Stimulated activated naive CD4-positive, alpha-beta T cell treated with Interleukin-2 at 50 U/mL for 16 hours (primary cell): ENCODE data around the gene VWA1.
"Not testable (repeated sequence)": the region's sequence is repeated elsewhere in the genome, so short reads cannot be mapped to it uniquely, and the experiment has no call there.

Experiments
- DNase-seq: peaks from one replicate; lab custom pipeline; 2025; lab: John Stamatoyannopoulos, UW

Gene VWA1

DNA sequence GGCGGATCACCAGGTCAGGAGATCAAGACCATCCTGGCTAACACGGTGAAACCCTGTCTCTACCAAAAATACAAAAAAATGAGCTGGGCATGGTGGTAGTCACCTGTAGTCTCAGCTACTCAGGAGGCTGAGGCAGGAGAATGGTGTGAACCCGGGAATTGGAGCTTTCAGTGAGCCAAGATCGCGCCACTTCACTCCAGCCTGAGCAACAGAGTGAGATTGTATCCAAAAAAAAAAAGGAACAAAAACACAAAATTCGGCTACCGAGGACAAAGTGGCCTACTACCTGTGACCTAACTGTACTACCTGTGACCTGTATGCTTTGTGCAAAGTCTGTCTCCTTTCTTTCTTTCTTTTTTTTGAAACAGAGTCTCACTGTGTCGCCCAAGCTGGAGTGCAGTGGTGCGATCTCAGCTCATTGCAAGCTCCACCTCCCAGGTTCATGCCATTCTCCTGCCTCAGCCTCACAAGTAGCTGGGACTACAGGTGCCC, 32.5 kb upstream of the VWA1 start:
- DNase-seq, result not testable (repeated sequence)

GRCh38 chr1:1403653-1404052, 31.8 kb upstream of the VWA1 start:
- DNase-seq, result no peak

GRCh38 chr1:1406101-1406820, 29.2 kb upstream of the VWA1 start:
- no peak for DNase-seq

DNA sequence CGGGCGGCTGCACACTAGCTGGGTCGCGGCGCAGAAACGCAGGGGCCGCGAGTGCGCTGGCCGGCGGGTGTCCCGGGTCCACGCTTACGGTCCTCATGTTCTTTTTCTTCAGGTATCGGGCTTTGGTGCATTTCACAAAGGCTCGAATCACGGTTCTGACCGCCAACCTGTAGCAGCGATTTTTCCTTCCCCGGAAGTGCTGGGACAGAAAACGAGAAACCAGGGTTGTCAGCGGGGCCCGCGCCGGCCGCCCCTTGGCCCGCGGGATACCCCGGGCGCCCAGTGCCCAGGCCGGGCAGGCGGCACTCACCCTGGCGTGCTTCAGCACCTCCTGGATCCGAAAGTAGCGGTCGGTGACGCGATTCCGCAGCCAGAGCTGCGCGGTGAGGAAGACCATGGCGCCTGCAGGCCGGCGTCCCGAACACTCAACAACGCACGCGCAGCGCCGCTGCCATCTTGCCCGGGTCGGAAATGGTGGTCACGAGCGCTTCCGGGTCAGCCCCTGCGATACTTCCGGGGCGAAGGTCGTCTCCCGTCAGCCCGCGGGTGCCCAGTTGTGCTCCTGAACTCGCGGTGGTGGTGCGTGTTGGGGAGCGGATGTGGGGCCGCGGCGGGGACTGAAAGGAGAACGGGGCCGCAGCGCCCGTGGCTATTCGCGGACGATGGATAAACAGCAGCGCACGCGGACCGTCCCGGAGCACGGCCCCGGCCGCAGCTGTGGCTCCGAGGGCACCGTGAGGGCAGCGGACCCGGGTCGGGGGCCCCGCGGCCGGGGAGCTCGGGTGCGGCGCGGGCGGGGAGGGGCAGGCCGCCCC, 28.5 kb upstream of the VWA1 start, which contains the start of gene MRPL20:
Gene MRPL20 (minus strand): TSS at position 473 of the 815 bp plus-strand sequence. CDS start 76 bp downstream, at position 397.
- peak; percentile 95 for DNase-seq

DNA sequence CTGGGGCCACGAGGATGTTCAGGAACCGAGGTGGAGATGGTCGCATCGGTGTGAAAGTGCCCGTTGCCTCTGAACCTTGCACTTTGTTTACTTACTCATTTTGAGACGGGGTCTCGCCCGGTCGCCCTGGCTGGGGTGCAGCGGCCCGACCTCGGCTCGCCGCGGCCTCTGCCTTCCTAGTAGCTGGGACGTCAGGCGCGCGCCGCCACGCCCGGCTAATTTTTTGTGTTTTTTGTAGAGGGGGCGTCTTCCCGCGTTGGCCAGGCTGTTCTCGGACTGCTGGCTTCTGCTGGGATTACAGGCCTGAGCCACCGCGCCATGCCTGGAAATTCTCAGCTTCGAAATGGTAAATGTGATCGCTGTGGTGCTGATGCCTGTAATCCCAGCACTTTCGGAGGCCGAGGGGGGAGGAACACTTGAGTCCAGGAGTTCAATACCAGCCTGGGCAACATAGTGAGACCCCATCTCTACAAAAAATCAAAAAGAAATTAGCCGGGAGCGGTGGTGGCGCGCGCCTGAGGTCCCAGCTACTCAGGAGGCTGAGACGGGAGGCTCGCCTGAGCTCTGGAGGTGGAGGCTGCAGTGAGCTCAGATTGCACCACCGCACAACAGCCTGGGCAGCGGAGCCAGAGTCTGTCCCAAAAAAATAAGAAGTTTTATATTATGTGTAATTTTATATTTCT, 27.7 kb upstream of the VWA1 start:
- peak; percentile 26 for DNase-seq

DNA sequence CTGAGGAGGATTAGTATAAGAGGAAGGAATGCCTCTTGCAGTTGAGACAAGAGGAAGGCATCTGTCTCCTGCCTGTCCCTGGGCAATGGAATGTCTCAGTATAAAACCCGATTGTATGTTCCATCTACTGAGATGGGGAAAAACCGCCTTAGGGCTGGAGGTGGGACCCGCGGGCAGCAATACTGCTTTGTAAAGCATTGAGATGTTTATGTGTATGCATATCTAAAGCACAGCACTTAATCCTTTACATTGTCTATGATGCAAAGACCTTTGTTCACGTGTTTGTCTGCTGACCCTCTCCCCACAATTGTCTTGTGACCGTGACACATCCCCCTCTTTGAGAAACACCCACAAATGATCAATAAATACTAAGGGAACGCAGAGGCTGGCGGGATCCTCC, 25.3 kb upstream of the VWA1 start:
- not testable (repeated sequence) for DNase-seq

DNA sequence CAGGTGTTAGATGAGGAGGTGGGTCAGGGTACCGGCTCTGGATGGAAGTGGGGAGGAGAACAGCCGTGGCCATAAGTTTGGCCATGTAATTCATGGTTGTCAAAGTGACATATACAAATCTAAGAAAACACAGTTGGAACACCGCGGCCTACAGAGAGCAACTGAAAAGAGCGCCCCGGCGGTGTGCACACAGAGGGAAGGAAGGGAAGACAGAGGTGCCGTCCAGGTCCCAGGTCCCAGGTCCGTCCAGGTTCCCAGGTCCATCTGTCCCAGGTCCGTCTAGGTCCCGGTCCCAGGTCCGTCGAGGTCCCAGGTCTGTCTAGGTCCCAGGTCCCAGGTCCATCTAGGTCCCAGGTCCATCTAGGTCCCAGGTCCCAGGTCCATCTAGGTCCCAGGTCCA, 23.9 kb upstream of the VWA1 start:
- no peak for DNase-seq

GRCh38 chr1:1412311-1412902, 23.1 kb upstream of the VWA1 start:
- DNase-seq, result not testable (repeated sequence)

- no peak for DNase-seq
Observed at GRCh38 chr1:1415751-1416150, 19.7 kb upstream of the VWA1 start.

DNA sequence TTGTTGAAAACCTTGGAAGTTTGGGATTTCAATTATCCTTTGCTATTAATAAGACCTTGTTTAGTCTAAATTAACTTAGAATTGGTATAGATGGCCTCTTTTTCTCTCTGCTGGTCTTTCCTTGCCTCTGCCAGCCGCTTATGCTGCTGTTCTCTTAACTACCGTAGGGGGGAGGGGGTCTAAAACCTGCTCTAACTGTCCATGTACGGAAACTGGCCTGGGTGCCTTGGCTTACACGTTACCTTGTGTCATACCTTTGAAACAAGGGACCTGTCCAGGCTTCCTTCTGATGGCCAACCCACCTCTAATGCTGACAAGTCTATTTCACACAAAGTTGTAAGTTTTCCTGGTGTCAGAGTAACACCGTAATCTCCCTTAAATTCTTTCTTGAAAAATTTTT, 18.1 kb upstream of the VWA1 start:
- not testable (repeated sequence) for DNase-seq

- not testable (repeated sequence) for DNase-seq
Observed at GRCh38 chr1:1417825-1418463, 17.5 kb upstream of the VWA1 start.

- DNase-seq, result no peak
Observed at GRCh38 chr1:1418464-1419362, 16.8 kb upstream of the VWA1 start.

- DNase-seq, result no peak
Observed at GRCh38 chr1:1419363-1419812, 16.1 kb upstream of the VWA1 start.

- no peak for DNase-seq
Observed at GRCh38 chr1:1419813-1420653, 15.5 kb upstream of the VWA1 start.

- DNase-seq, result no peak
Observed at GRCh38 chr1:1420654-1421141, 14.8 kb upstream of the VWA1 start.

DNA sequence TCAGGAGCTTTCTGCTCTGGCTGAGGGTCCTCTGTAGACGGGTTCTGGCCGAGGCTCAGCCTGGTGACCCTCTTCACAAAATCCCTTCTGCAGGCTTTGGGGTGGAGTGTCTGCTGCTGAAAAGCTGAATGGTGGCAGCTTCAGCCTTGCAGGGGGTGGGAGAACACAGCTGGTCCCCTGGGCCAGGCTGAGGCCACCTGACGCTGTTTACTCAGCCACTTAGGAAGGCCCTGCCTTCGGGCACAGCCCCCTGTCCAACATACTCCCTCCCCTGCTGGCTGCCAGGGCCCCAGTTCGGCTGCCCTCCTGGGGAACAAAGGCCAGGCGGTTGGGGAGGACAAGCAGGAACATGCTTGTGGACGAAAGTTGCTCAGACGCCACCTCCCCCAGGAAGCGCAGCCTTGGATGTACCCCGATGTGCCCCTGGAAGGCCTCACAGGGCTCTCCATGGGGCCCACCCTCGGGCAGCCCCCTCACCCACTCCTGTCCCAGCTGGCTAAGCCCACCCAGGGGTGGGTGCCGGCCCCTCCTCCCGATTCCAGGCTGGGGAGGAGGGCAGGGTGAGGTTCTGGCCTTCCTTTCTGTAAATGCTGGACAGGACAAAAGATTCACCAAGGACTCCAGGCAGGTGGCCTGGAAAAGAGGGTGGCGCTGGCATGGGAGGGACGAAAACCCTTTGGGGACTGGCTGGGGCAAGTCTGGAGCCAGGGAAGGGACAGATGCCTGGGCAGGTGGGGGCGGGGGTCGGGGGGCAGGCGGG, 14.2 kb upstream of the VWA1 start, which contains the start of gene ANKRD65:
Gene ANKRD65 (minus strand): TSS at position 130 of the 760 bp plus-strand sequence. CDS start 271 bp downstream, outside the sequence.
- no peak for DNase-seq

DNA sequence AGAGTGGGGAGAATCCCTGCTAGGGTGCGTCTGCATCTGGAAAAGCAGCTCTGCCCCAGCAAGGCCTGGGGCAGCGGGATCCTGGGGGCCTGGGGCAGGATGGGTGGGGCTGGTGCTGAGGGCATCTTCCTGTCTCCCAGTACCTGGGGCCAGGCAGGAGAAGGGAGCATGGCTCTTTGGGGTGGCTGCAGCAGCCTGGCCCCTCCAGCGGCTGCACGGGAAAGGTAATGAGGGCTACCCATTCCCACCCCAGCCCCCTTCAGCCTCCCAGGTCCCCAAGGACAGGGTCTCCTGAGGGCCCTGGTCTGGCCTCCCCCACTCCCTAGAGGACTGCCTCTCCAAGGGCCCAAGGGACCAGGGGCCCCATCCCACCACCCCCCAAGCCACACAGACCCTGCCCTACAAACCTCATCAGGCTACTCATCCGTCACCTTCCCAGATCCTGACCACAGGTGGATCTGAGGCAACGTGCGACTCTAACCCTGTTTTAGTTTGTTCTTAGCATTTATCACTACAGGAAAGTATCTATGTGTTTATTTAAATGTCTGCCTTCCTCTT, 13.5 kb upstream of the VWA1 start:
- DNase-seq, result no peak
